Measurements from ENCODE around the gene HBE1.

HBE1 gene

GRCh38 chr11:5223686-5224085, 46.1 kb downstream of the HBE1 start:
- TF ChIP-seq TSHZ2 (CRISPR knock-in tag; IDR thresholded peaks at IDR 0.05) (no peak), ZFP3 (CRISPR knock-in tag; IDR thresholded peaks at IDR 0.05) (no peak)
- ATAC-seq, result no peak

GRCh38 chr11:5223146-5223545, 46.6 kb downstream of the HBE1 start:
- TF ChIP-seq CSDC2 (CRISPR knock-in tag; IDR thresholded peaks at IDR 0.05) (no peak), GLIS3 (CRISPR knock-in tag; IDR thresholded peaks at IDR 0.05) (no peak), ZNF70 (CRISPR knock-in tag; IDR thresholded peaks at IDR 0.05) (no peak), ZC3H10 (CRISPR knock-in tag; IDR thresholded peaks at IDR 0.05) (no peak), ARNTL (CRISPR knock-in tag; IDR thresholded peaks at IDR 0.05; ENCODE audit: borderline replicate concordance, low read depth) (no peak), TCF4 (CRISPR knock-in tag; IDR thresholded peaks at IDR 0.05; ENCODE audit: borderline replicate concordance) (no peak), OSR1 (CRISPR knock-in tag; IDR thresholded peaks at IDR 0.05) (no peak)
- no peak for ATAC-seq

All from SK-N-SH treated with all-trans-retinoic acid at 6 μM for 48 hours (cell line).